OCI-LY1 (cell line): Measurements from ENCODE around the gene CIRBP.

Source experiments
- H2AFZ ChIP-seq: fragments of 200-600 bp; sonication (generic), shearing (Covaris generic); 2 replicates; pipeline ENCODE4 v1.6.0; 2014; ENCODE audit warnings: antibody characterized with exemption, mild to moderate bottlenecking, low read length
- H3F3A ChIP-seq: fragments of 200-600 bp; sonication (generic), shearing (Covaris generic); 2 replicates; pipeline ENCODE4 v1.6.0; 2014; ENCODE audit warnings: mild to moderate bottlenecking, antibody characterized with exemption, low read length, moderate library complexity; ENCODE audit not compliant: insufficient read depth
- H3K27ac ChIP-seq: fragments of 200-600 bp; sonication (generic); 2 replicates; pipeline ENCODE4 v1.5.1; 2014; ENCODE audit warnings: low read length, mixed run types, mild to moderate bottlenecking, low read depth; ENCODE audit not compliant: poor library complexity, severe bottlenecking
- H3K27me3 ChIP-seq: fragments of 200-600 bp; sonication (generic); 2 replicates; pipeline ENCODE4 v1.6.0; 2014; ENCODE audit warnings: antibody characterized with exemption, mild to moderate bottlenecking, low read length, moderate library complexity; ENCODE audit not compliant: insufficient read depth
- H3K36me3 ChIP-seq: fragments of 200-600 bp; sonication (generic); 2 replicates; pipeline ENCODE4 v1.6.1; 2014; ENCODE audit warnings: mild to moderate bottlenecking, antibody characterized with exemption, low read length, moderate library complexity, mixed read lengths; ENCODE audit not compliant: insufficient read depth
- H3K4me1 ChIP-seq: fragments of 200-600 bp; sonication (generic); 2 replicates; pipeline ENCODE4 v1.5.1; 2014; ENCODE audit warnings: mild to moderate bottlenecking, low read length, moderate library complexity; ENCODE audit not compliant: insufficient read depth, severe bottlenecking
- H3K4me2 ChIP-seq: fragments of 200-600 bp; sonication (generic), shearing (Covaris generic); 2 replicates; pipeline ENCODE4 v1.6.1; 2014; ENCODE audit warnings: low read length
- H3K4me3 ChIP-seq: fragments of 200-600 bp; sonication (generic); 2 replicates; pipeline ENCODE4 v1.5.1; 2014; ENCODE audit warnings: low read length, low read depth, mild to moderate bottlenecking, mixed read lengths; ENCODE audit not compliant: poor library complexity, severe bottlenecking
- H3K79me2 ChIP-seq: fragments of 200-600 bp; shearing (Covaris generic); 2 replicates; pipeline ENCODE4 v1.6.1; 2016; ENCODE audit warnings: mixed run types, low read length, mixed read lengths; ENCODE audit not compliant: insufficient read depth
- H3K9ac ChIP-seq: fragments of 200-600 bp; sonication (generic), shearing (Covaris generic); 2 replicates; pipeline ENCODE4 v1.6.1; 2014; ENCODE audit warnings: mild to moderate bottlenecking, low read length, mixed read lengths
- H3K9me2 ChIP-seq: fragments of 200-600 bp; sonication (generic), shearing (Covaris generic); 2 replicates; pipeline ENCODE4 v1.6.1; 2014; ENCODE audit warnings: low read depth, mild to moderate bottlenecking, low read length, mixed read lengths
- H3K9me3 ChIP-seq: fragments of 200-600 bp; shearing (Covaris generic); 2 replicates; pipeline ENCODE4 v1.6.1; 2014; ENCODE audit warnings: low read length, mixed read lengths
- H4K20me1 ChIP-seq: fragments of 200-600 bp; sonication (generic), shearing (Covaris generic); 2 replicates; pipeline ENCODE4 v1.6.0; 2016; ENCODE audit warnings: mild to moderate bottlenecking, low read length; ENCODE audit not compliant: insufficient read depth
- CTCF ChIP-seq: fragments of 200-600 bp; sonication (generic), shearing (Covaris generic); IDR thresholded peaks from 2 replicates; pipeline ENCODE4 v1.5.1; 2017; ENCODE audit warnings: mild to moderate bottlenecking, antibody characterized with exemption, low read length, moderate library complexity, mixed read lengths
- EZH2 ChIP-seq: fragments of 200-600 bp; sonication (generic), shearing (Covaris generic); IDR thresholded peaks from 2 replicates; pipeline ENCODE4 v1.8.0; 2017; ENCODE audit warnings: borderline replicate concordance, mixed run types, mild to moderate bottlenecking, antibody characterized with exemption, low read length, moderate library complexity, mixed read lengths

The CIRBP gene

GRCh38 chr19:1275976-1276627, 7.0 kb downstream of the CIRBP start:
- Histone ChIP-seq H4K20me1 (no peaks in the 10 kb centered on the region), H3K36me3 (peaks cover 82% of the 10 kb centered on the region), H3K9me2 (no peaks in the 10 kb centered on the region), H3K79me2 (0 out of 2 replicates have a peak, but pooled peaks cover under 1% of the 10 kb centered on the region), H3K4me3 (peak overlapping the region; percentile 84), H3K4me1 (peaks cover 49% of the 10 kb centered on the region), H3K9ac (peak overlapping the region; percentile 95), H3K27me3 (no peaks in the 10 kb centered on the region), H3K9me3 (no peaks in the 10 kb centered on the region), H3F3A (peaks cover 16% of the 10 kb centered on the region), H3K27ac (peak overlapping the region; percentile 81), H2AFZ (no peak overlapping the region), H3K4me2 (peak overlapping the region; percentile 91)
- TF ChIP-seq EZH2 = no peak
- no peak for TF ChIP-seq CTCF

- no peak for TF ChIP-seq EZH2
- no peak for TF ChIP-seq CTCF
- peak overlapping the region; percentile 81 for H3K27ac ChIP-seq
- H3K9me3 ChIP-seq = no peaks in the 10 kb centered on the region
- H3K36me3 ChIP-seq = peaks cover 77% of the 10 kb centered on the region
- H3K79me2 ChIP-seq = no peaks in the 10 kb centered on the region
- peaks cover 11% of the 10 kb centered on the region for H3F3A ChIP-seq
- H4K20me1 ChIP-seq = no peaks in the 10 kb centered on the region
- no peaks in the 10 kb centered on the region for H3K9me2 ChIP-seq
- H3K4me1 ChIP-seq = peaks cover 43% of the 10 kb centered on the region
- H3K9ac ChIP-seq = peak overlapping the region; percentile 95
- H3K27me3 ChIP-seq = no peaks in the 10 kb centered on the region
- peak overlapping the region; percentile 84 for H3K4me3 ChIP-seq
- peak overlapping the region; percentile 91 for H3K4me2 ChIP-seq
- no peak overlapping the region for H2AFZ ChIP-seq
Measured at GRCh38 chr19:1276628-1277022, 7.5 kb downstream of the CIRBP start.

- Histone ChIP-seq H2AFZ (no peak overlapping the region), H3K36me3 (peaks cover 72% of the 10 kb centered on the region), H3K27me3 (no peaks in the 10 kb centered on the region), H4K20me1 (no peaks in the 10 kb centered on the region), H3K9me3 (no peaks in the 10 kb centered on the region), H3K9me2 (no peaks in the 10 kb centered on the region), H3K4me3 (peak overlapping the region; percentile 84), H3K4me2 (peak overlapping the region; percentile 91), H3K9ac (peak overlapping the region; percentile 95; the same call in 1 of the 2 replicates), H3F3A (peaks cover 10% of the 10 kb centered on the region), H3K79me2 (no peaks in the 10 kb centered on the region), H3K27ac (peak overlapping the region; percentile 81), H3K4me1 (peaks cover 39% of the 10 kb centered on the region)
- TF ChIP-seq EZH2 (no peak), CTCF (no peak)
Measured at GRCh38 chr19:1277061-1277460, 7.9 kb downstream of the CIRBP start.
